Activated T-helper 17 cell treated with anti-CD3 and anti-CD28 coated beads, Interleukin-2, amount 50 U/mL, for 72 hours (primary cell): ENCODE measurements around the gene DEDD. TPM values are rescaled to one million over a fixed set of nuclear protein-coding genes. Genes with fewer than 3 reads are reported as not detected.

Experiments
- ATAC-seq: fragments of 150-1000 bp; cut with Tn5 transposase; replicated peaks from 2 replicates; pipeline ENCODE4 v1.10.0; 2021; ENCODE audit warnings: mild to moderate bottlenecking, moderate library complexity
- H3K27ac Mint-ChIP-seq: one replicate; pipeline ENCODE4 v1.8.0; 2022; ENCODE audit warnings: mixed read lengths
- H3K27me3 Mint-ChIP-seq: one replicate; pipeline ENCODE4 v1.8.0; 2022; ENCODE audit warnings: mixed read lengths
- H3K36me3 Mint-ChIP-seq: one replicate; pipeline ENCODE4 v1.8.0; 2022; ENCODE audit warnings: low read depth, mild to moderate bottlenecking, mixed read lengths
- H3K4me1 Mint-ChIP-seq: one replicate; pipeline ENCODE4 v1.8.0; 2022; ENCODE audit warnings: mixed read lengths
- H3K4me3 Mint-ChIP-seq: one replicate; pipeline ENCODE4 v1.8.0; 2022; ENCODE audit warnings: mild to moderate bottlenecking, mixed read lengths
- H3K9me3 Mint-ChIP-seq: one replicate; pipeline ENCODE4 v1.8.0; 2022; ENCODE audit warnings: mixed read lengths
- total RNA-seq, 2 donors: library from RNA; stranded (reverse); gene quantifications; one replicate each; pipeline ENCODE4 v1.2.3, GENCODE V29; 2022

The DEDD gene
- 10 to 100 TPM; 39.9 to 41.3 TPM for total RNA-seq

- H3K27me3 Mint-ChIP-seq: no peaks in the 10 kb centered on the region
- peaks cover 52% of the 10 kb centered on the region for H3K36me3 Mint-ChIP-seq
- no peaks in the 10 kb centered on the region for H3K9me3 Mint-ChIP-seq
- no peak within 1 kb of the TSS for H3K4me3 Mint-ChIP-seq
- peak; percentile 97 for ATAC-seq
- peaks cover 20% of the 10 kb centered on the region for H3K4me1 Mint-ChIP-seq
- no peak within 1 kb of the TSS for H3K27ac Mint-ChIP-seq
These were observed at the start of gene DEDD for GRCh38 chr1:161132410-161133219. TSS of gene DEDD (minus strand) at chr1:161132667. CDS start at chr1:161124462, 8,205 bp downstream.

- Mint-ChIP-seq H3K27me3 (no peaks in the 10 kb centered on the region), H3K4me3 (peak overlapping the region; percentile 69), H3K27ac (peak overlapping the region; percentile 98), H3K36me3 (peaks cover 3% of the 10 kb centered on the region), H3K9me3 (no peaks in the 10 kb centered on the region), H3K4me1 (peaks cover 50% of the 10 kb centered on the region)
- peak; percentile 82 for ATAC-seq
These were observed 49.7 kb upstream of the DEDD start for GRCh38 chr1:161182214-161182613.

GRCh38 chr1:161180639-161181038, 48.2 kb upstream of the DEDD start:
- H3K27ac Mint-ChIP-seq: peak overlapping the region; percentile 98
- no peaks in the 10 kb centered on the region for H3K27me3 Mint-ChIP-seq
- ATAC-seq: no peak
- H3K36me3 Mint-ChIP-seq: peaks cover 15% of the 10 kb centered on the region
- peak overlapping the region; percentile 44 for H3K4me3 Mint-ChIP-seq
- H3K9me3 Mint-ChIP-seq: no peaks in the 10 kb centered on the region
- peaks cover 48% of the 10 kb centered on the region for H3K4me1 Mint-ChIP-seq

- Mint-ChIP-seq H3K36me3 (peaks cover 24% of the 10 kb centered on the region), H3K4me3 (peak overlapping the region; percentile 44), H3K27ac (peak overlapping the region; percentile 98), H3K27me3 (no peaks in the 10 kb centered on the region), H3K4me1 (peaks cover 49% of the 10 kb centered on the region), H3K9me3 (no peaks in the 10 kb centered on the region)
- no peak for ATAC-seq
These were observed 47.2 kb upstream of the DEDD start for GRCh38 chr1:161179698-161180097.

- no peak for ATAC-seq
- peaks cover 46% of the 10 kb centered on the region for H3K4me1 Mint-ChIP-seq
- H3K4me3 Mint-ChIP-seq: peak overlapping the region; percentile 99
- H3K27ac Mint-ChIP-seq: peak overlapping the region; percentile 98
- no peaks in the 10 kb centered on the region for H3K9me3 Mint-ChIP-seq
- peaks cover 43% of the 10 kb centered on the region for H3K36me3 Mint-ChIP-seq
- H3K27me3 Mint-ChIP-seq: no peaks in the 10 kb centered on the region
These were observed 45.4 kb upstream of the DEDD start for GRCh38 chr1:161177936-161178244.

- peak; percentile 86 for ATAC-seq
- Mint-ChIP-seq H3K27ac (peak within 1 kb of the TSS; percentile 98), H3K4me1 (peaks cover 41% of the 10 kb centered on the region), H3K4me3 (peak within 1 kb of the TSS; percentile 99), H3K27me3 (no peaks in the 10 kb centered on the region), H3K9me3 (no peaks in the 10 kb centered on the region), H3K36me3 (peaks cover 48% of the 10 kb centered on the region)
These were observed 44.9 kb upstream of the DEDD start, which contains the start of gene B4GALT3 for GRCh38 chr1:161177112-161177935. TSS of gene B4GALT3 (minus strand) at chr1:161177507. CDS start at chr1:161176060, 1,447 bp downstream.

GRCh38 chr1:161176468-161177111, 44.1 kb upstream of the DEDD start:
- H3K36me3 Mint-ChIP-seq: peaks cover 56% of the 10 kb centered on the region
- peaks cover 35% of the 10 kb centered on the region for H3K4me1 Mint-ChIP-seq
- H3K9me3 Mint-ChIP-seq: no peaks in the 10 kb centered on the region
- peak overlapping the region; percentile 98 for H3K27ac Mint-ChIP-seq
- no peaks in the 10 kb centered on the region for H3K27me3 Mint-ChIP-seq
- ATAC-seq: no peak
- peak overlapping the region; percentile 99 for H3K4me3 Mint-ChIP-seq

- peak overlapping the region; percentile 98 for H3K27ac Mint-ChIP-seq
- peak overlapping the region; percentile 99 for H3K4me3 Mint-ChIP-seq
- no peaks in the 10 kb centered on the region for H3K27me3 Mint-ChIP-seq
- peaks cover 38% of the 10 kb centered on the region for H3K4me1 Mint-ChIP-seq
- no peaks in the 10 kb centered on the region for H3K9me3 Mint-ChIP-seq
- no peak for ATAC-seq
- H3K36me3 Mint-ChIP-seq: peaks cover 62% of the 10 kb centered on the region
These were observed 43.4 kb upstream of the DEDD start for GRCh38 chr1:161175771-161176453.

- no peak for ATAC-seq
- H3K4me3 Mint-ChIP-seq: peak overlapping the region; percentile 99
These were observed 42.4 kb upstream of the DEDD start for GRCh38 chr1:161174911-161175310.

GRCh38 chr1:161173711-161174110, 41.2 kb upstream of the DEDD start:
- Mint-ChIP-seq H3K36me3 (peaks cover 84% of the 10 kb centered on the region), H3K27ac (peak overlapping the region; percentile 69), H3K4me3 (no peak overlapping the region), H3K27me3 (no peaks in the 10 kb centered on the region), H3K4me1 (peaks cover 32% of the 10 kb centered on the region), H3K9me3 (no peaks in the 10 kb centered on the region)
- no peak for ATAC-seq

More at GRCh38 chr1:161174911-161175310, 42.4 kb upstream of the DEDD start:
- H3K4me1 Mint-ChIP-seq: peaks cover 32% of the 10 kb centered on the region
- no peaks in the 10 kb centered on the region for H3K27me3 Mint-ChIP-seq
- H3K9me3 Mint-ChIP-seq: no peaks in the 10 kb centered on the region
- H3K27ac Mint-ChIP-seq: peak overlapping the region; percentile 98
- H3K36me3 Mint-ChIP-seq: peaks cover 72% of the 10 kb centered on the region

GRCh38 chr1:161172776-161173376, 40.4 kb upstream of the DEDD start:
- no peak for ATAC-seq
- H3K36me3 Mint-ChIP-seq: peaks cover 93% of the 10 kb centered on the region
- peak overlapping the region; percentile 69 for H3K27ac Mint-ChIP-seq
- no peak overlapping the region for H3K4me3 Mint-ChIP-seq
- H3K27me3 Mint-ChIP-seq: no peaks in the 10 kb centered on the region
- H3K9me3 Mint-ChIP-seq: no peaks in the 10 kb centered on the region
- H3K4me1 Mint-ChIP-seq: peaks cover 37% of the 10 kb centered on the region

- Mint-ChIP-seq H3K27ac (peak overlapping the region; percentile 69), H3K27me3 (no peaks in the 10 kb centered on the region), H3K36me3 (peaks cover 94% of the 10 kb centered on the region), H3K4me1 (peaks cover 39% of the 10 kb centered on the region), H3K9me3 (no peaks in the 10 kb centered on the region), H3K4me3 (no peak overlapping the region)
- ATAC-seq: no peak
These were observed 39.9 kb upstream of the DEDD start for GRCh38 chr1:161172349-161172748.

GRCh38 chr1:161171696-161172095, 39.2 kb upstream of the DEDD start:
- H3K36me3 Mint-ChIP-seq: peaks cover 89% of the 10 kb centered on the region
- H3K27ac Mint-ChIP-seq: peak overlapping the region; percentile 69
- H3K9me3 Mint-ChIP-seq: no peaks in the 10 kb centered on the region
- H3K4me1 Mint-ChIP-seq: peaks cover 39% of the 10 kb centered on the region
- ATAC-seq: no peak
- no peaks in the 10 kb centered on the region for H3K27me3 Mint-ChIP-seq
- no peak overlapping the region for H3K4me3 Mint-ChIP-seq
